HEK293 (cell line): Measurements from ENCODE around the gene ISCU.

Source experiments
- CTCF ChIP-seq: fragments of 450-650 bp; formaldehyde crosslinking; IDR thresholded peaks from 2 replicates; pipeline ENCODE4 v1.5.1; 2016; ENCODE audit warnings: missing biosample characterization, missing genetic modification characterization
- GLIS2 ChIP-seq: fragments of 450-650 bp; formaldehyde crosslinking; IDR thresholded peaks from 2 replicates; pipeline ENCODE4 v1.5.1; 2016; ENCODE audit warnings: missing biosample characterization, missing genetic modification characterization
- IKZF3 ChIP-seq: fragments of 450-650 bp; IDR thresholded peaks from 2 replicates; pipeline ENCODE4 v1.5.0; 2018; ENCODE audit warnings: missing biosample characterization, mild to moderate bottlenecking, missing genetic modification characterization, moderate library complexity
- MEIS1 ChIP-seq: sonication (generic); formaldehyde crosslinking; IDR thresholded peaks from 2 replicates; pipeline ENCODE4 v1.8.1; 2022; ENCODE audit warnings: missing genetic modification reagents, mild to moderate bottlenecking, borderline replicate concordance
- ZBTB1 ChIP-seq: fragments of 450-650 bp; formaldehyde crosslinking; IDR thresholded peaks from 2 replicates; pipeline ENCODE4 v1.5.1; 2016; ENCODE audit warnings: missing biosample characterization, missing genetic modification characterization
- ZBTB7A ChIP-seq: fragments of 450-650 bp; formaldehyde crosslinking; IDR thresholded peaks from 2 replicates; pipeline ENCODE4 v1.5.1; 2016; ENCODE audit warnings: low read depth, missing biosample characterization, missing genetic modification characterization
- ZEB2 ChIP-seq: fragments of 450-650 bp; formaldehyde crosslinking; IDR thresholded peaks from 2 replicates; pipeline ENCODE4 v1.5.1; 2016; ENCODE audit warnings: missing biosample characterization, missing genetic modification characterization
- ZNF223 ChIP-seq: fragments of 450-650 bp; formaldehyde crosslinking; IDR thresholded peaks from 2 replicates; pipeline ENCODE4 v1.5.1; 2016; ENCODE audit warnings: missing biosample characterization, missing genetic modification characterization
- ZNF350 ChIP-seq: fragments of 450-650 bp; formaldehyde crosslinking; IDR thresholded peaks from 2 replicates; pipeline ENCODE4 v1.5.0; 2017; ENCODE audit warnings: missing biosample characterization, mild to moderate bottlenecking, missing genetic modification characterization
- ZNF664 ChIP-seq: fragments of 450-650 bp; formaldehyde crosslinking; IDR thresholded peaks from 2 replicates; pipeline ENCODE4 v1.5.1; 2016; ENCODE audit warnings: missing biosample characterization, missing genetic modification characterization
- TF ChIP-seq, protein P1 (sequence below): fragments of 450-650 bp; formaldehyde crosslinking; IDR thresholded peaks from 2 replicates; pipeline ENCODE4 v1.5.1; 2016; ENCODE audit warnings: missing biosample characterization, missing genetic modification characterization, low read depth
- TF ChIP-seq, protein P2 (sequence below): fragments of 450-650 bp; formaldehyde crosslinking; IDR thresholded peaks from 2 replicates; pipeline ENCODE4 v1.5.1; 2016; ENCODE audit warnings: missing biosample characterization, missing genetic modification characterization
- TF ChIP-seq, protein P3 (sequence below): fragments of 450-650 bp; formaldehyde crosslinking; IDR thresholded peaks from 2 replicates; pipeline ENCODE4 v1.5.1; 2016; ENCODE audit warnings: missing biosample characterization, missing genetic modification characterization

DNA sequence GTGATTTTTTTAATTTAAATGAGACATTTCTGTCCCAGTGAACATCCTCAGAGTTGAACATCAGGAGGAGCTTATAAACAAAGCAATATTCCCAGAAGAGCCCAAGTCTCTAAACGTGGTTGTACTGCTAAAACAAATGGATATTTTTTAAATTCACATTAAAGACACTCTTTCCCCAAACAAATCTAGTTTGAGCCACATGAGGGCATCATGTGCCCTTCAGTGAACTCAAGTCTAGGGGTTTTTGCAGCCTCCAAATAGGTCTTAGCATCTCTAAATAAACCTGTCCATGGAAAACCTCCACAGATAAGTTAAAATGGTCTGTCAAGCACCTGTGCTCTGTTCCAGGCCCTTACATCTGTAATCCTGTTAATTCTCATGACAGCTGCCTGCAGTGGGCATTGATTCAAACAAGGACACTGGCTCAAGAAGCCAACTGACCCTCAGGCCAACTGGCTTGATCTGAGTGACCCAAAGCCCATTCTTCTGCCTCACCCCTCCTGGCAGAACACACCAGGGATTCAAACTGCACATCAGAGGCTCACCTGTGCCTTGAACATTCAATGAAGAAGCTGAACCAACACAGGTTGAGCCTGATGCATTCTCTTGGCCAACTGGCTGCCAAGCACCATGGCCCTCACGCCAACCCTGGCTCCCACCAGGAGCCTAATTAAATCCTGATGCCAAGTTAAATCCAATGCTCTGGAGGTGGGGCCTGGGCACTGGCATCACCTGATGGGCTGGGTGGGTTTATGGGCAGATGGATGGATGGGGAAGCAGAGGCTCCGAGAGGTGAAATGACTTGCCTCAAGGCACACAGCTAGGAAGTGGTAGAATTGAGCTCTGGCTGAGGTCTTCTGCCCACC lies 8.6 kb downstream of the ISCU start:
- TF ChIP-seq ZBTB7A (tag by site-specific recombination) (no peak), ZNF664 (no peak), ZNF350 (tag by site-specific recombination) (no peak), ZBTB1 (tag by site-specific recombination) (no peak), ZEB2 (no peak), ZNF223 (tag by site-specific recombination) (no peak), MEIS1 (no peak), IKZF3 (tag by site-specific recombination) (no peak), CTCF (tag by site-specific recombination) (no peak), GLIS2 (tag by site-specific recombination) (no peak)
- TF ChIP-seq, protein P1, sequence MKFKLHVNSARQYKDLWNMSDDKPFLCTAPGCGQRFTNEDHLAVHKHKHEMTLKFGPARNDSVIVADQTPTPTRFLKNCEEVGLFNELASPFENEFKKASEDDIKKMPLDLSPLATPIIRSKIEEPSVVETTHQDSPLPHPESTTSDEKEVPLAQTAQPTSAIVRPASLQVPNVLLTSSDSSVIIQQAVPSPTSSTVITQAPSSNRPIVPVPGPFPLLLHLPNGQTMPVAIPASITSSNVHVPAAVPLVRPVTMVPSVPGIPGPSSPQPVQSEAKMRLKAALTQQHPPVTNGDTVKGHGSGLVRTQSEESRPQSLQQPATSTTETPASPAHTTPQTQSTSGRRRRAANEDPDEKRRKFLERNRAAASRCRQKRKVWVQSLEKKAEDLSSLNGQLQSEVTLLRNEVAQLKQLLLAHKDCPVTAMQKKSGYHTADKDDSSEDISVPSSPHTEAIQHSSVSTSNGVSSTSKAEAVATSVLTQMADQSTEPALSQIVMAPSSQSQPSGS (tag by site-specific recombination) = no peak
- TF ChIP-seq, protein P2, sequence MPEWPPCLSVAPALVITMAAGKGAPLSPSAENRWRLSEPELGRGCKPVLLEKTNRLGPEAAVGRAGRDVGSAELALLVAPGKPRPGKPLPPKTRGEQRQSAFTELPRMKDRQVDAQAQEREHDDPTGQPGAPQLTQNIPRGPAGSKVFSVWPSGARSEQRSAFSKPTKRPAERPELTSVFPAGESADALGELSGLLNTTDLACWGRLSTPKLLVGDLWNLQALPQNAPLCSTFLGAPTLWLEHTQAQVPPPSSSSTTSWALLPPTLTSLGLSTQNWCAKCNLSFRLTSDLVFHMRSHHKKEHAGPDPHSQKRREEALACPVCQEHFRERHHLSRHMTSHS (tag by site-specific recombination) = no peak
- TF ChIP-seq, protein P3, sequence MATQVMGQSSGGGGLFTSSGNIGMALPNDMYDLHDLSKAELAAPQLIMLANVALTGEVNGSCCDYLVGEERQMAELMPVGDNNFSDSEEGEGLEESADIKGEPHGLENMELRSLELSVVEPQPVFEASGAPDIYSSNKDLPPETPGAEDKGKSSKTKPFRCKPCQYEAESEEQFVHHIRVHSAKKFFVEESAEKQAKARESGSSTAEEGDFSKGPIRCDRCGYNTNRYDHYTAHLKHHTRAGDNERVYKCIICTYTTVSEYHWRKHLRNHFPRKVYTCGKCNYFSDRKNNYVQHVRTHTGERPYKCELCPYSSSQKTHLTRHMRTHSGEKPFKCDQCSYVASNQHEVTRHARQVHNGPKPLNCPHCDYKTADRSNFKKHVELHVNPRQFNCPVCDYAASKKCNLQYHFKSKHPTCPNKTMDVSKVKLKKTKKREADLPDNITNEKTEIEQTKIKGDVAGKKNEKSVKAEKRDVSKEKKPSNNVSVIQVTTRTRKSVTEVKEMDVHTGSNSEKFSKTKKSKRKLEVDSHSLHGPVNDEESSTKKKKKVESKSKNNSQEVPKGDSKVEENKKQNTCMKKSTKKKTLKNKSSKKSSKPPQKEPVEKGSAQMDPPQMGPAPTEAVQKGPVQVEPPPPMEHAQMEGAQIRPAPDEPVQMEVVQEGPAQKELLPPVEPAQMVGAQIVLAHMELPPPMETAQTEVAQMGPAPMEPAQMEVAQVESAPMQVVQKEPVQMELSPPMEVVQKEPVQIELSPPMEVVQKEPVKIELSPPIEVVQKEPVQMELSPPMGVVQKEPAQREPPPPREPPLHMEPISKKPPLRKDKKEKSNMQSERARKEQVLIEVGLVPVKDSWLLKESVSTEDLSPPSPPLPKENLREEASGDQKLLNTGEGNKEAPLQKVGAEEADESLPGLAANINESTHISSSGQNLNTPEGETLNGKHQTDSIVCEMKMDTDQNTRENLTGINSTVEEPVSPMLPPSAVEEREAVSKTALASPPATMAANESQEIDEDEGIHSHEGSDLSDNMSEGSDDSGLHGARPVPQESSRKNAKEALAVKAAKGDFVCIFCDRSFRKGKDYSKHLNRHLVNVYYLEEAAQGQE (tag by site-specific recombination) = no peak
